Measurements from ENCODE around the gene CHKA. TPM values are rescaled to one million over a fixed set of nuclear protein-coding genes. Genes with fewer than 3 reads are reported as not detected.

CHKA gene
- total RNA-seq, 1 experiment from 2014 or later: 63.0 TPM

DNA sequence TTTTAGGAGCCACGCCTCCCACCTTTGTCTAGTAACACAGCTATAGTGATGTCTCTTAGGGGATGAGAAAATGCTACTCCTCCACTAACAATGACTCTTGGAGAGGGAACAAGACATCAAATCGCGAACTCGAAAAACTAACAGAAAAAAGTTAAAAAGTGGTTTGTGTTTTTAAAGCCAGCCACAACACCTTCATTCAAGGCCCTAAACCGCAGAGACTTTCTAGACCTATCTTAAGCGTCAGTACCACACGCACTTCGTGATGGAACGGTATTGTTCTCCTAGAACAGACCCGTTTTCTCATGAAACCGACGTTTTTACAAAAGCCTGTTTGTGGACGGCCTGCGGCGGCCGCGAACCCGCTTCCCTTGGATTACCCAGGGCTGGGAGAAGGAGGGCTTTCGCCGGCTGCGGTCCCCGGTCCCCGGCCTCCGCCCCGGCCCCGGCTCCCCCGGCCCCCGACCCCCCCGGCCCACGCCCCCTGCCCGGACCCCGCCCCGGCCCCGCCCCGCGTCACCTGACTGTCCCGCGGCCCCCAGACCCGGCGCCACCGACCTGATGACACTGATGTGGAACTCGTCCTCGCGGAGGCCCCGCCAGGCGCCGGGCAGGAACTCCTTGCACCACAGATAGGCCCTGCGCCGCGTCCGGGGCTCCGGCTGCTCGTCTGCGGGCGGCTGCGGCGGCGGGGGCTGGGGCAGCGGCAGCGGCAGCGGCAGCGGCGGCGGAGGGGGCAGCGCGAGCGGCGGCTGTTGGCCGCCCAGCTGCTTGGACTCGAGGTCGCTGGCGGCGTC lies 718 bp downstream of the CHKA start:
- Mint-ChIP-seq H3K4me1 (peaks cover 52 to 66% of the 10 kb centered on the region in 2 experiments), H3K36me3 (ENCODE audit: insufficient read depth in 1 of 3, low read depth in 3 of 3) (peaks cover 5 to 27% (median 21%) of the 10 kb centered on the region in 3 experiments; a peak in 5 of 7 replicates), H3K9me3 (no peaks in the 10 kb centered on the region), H3K4me3 (peak overlapping the region; percentile 82 to 98), H3K27me3 (ENCODE audit: low read depth) (no peaks in the 10 kb centered on the region), H3K27ac (peak overlapping the region; percentile 87 to 95 (median 88); a peak in 6 of 7 replicates)
- H2BK12ac ChIP-seq (ENCODE audit: insufficient read length, low read depth, low read length): no peak overlapping the region
- peaks cover 9% of the 10 kb centered on the region; the same call in 1 of the 2 replicates for H3K4me1 ChIP-seq (ENCODE audit: insufficient read depth, low read length)
- H4K8ac ChIP-seq (replicated peaks; ENCODE audit: insufficient read length, low read depth, low read length): no peak overlapping the region
- peak; percentile 59 for DNase-seq
- no peak overlapping the region for H3K23ac ChIP-seq (ENCODE audit: insufficient read length, low read depth, low read length)
- H2BK5ac ChIP-seq (ENCODE audit: insufficient read length, low read length): no peak overlapping the region
- H3K27ac ChIP-seq (ENCODE audit: insufficient read length, low read depth, low read length): no peak overlapping the region
- peak overlapping the region; percentile 62 for H3K14ac ChIP-seq (ENCODE audit: insufficient read depth, low read length)
- no peak overlapping the region for H2BK15ac ChIP-seq (ENCODE audit: low read depth, low read length)
- peak overlapping the region; percentile 88 for H3K4me2 ChIP-seq (ENCODE audit: insufficient read depth, insufficient read length, low read length)
- no peak overlapping the region for H3T11ph ChIP-seq (ENCODE audit: low read length)
- no peak overlapping the region for H4K91ac ChIP-seq (ENCODE audit: insufficient read length, low read depth, low read length)
- no peak overlapping the region for H3K4ac ChIP-seq (ENCODE audit: low read depth, low read length)
- H2AFZ ChIP-seq (ENCODE audit: low read length): no peak overlapping the region
- TF ChIP-seq, protein P1, sequence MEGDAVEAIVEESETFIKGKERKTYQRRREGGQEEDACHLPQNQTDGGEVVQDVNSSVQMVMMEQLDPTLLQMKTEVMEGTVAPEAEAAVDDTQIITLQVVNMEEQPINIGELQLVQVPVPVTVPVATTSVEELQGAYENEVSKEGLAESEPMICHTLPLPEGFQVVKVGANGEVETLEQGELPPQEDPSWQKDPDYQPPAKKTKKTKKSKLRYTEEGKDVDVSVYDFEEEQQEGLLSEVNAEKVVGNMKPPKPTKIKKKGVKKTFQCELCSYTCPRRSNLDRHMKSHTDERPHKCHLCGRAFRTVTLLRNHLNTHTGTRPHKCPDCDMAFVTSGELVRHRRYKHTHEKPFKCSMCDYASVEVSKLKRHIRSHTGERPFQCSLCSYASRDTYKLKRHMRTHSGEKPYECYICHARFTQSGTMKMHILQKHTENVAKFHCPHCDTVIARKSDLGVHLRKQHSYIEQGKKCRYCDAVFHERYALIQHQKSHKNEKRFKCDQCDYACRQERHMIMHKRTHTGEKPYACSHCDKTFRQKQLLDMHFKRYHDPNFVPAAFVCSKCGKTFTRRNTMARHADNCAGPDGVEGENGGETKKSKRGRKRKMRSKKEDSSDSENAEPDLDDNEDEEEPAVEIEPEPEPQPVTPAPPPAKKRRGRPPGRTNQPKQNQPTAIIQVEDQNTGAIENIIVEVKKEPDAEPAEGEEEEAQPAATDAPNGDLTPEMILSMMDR (conservative IDR thresholded peaks at IDR 0.05): no peak
- H2AK5ac ChIP-seq (ENCODE audit: insufficient read length, low read length): no peak overlapping the region
- no peak overlapping the region for H3K56ac ChIP-seq (ENCODE audit: insufficient read length, low read depth, low read length)
- H3K27me3 ChIP-seq (ENCODE audit: insufficient read depth, low read length): no peaks in the 10 kb centered on the region
- H3K9me3 ChIP-seq (ENCODE audit: control insufficient read depth, low read depth, low read length): no peaks in the 10 kb centered on the region
- peaks cover 18% of the 10 kb centered on the region for H3K23me2 ChIP-seq (ENCODE audit: insufficient read length, low read depth, low read length, poor library complexity, severe bottlenecking)
- no peak overlapping the region for H2BK20ac ChIP-seq (ENCODE audit: low read depth, low read length, poor library complexity, severe bottlenecking)
- peaks cover 46% of the 10 kb centered on the region for H3K79me2 ChIP-seq (ENCODE audit: insufficient read depth, low read length)
- no peaks in the 10 kb centered on the region for H4K20me1 ChIP-seq (ENCODE audit: control insufficient read depth, insufficient read depth, insufficient read length)
- H2BK120ac ChIP-seq (ENCODE audit: low read depth, low read length, poor library complexity, severe bottlenecking): no peak overlapping the region
- no peak overlapping the region for H3K18ac ChIP-seq (ENCODE audit: insufficient read length, low read depth, low read length)
- peak overlapping the region; percentile 93 for H3K9ac ChIP-seq (ENCODE audit: extremely low read depth, insufficient read length, low read length)
- whole genome bisulfite sequencing (ENCODE audit: extremely low coverage, insufficient read length, low lambda C conversion rate): no CpG with 5 or more reads among the region's 73 CpGs
- no peak overlapping the region for H4K5ac ChIP-seq (ENCODE audit: insufficient read length, low read depth, low read length)
- no peaks in the 10 kb centered on the region for H3K79me1 ChIP-seq (ENCODE audit: insufficient read depth, low read depth, low read length, poor library complexity, severe bottlenecking)

Measured in H9 (cell line).